Smooth muscle cell (in vitro differentiated cells): ENCODE data around the gene ENOX1. TPM values are rescaled to one million over a fixed set of nuclear protein-coding genes. Genes with fewer than 3 reads are reported as not detected.

Source experiments
- DNase-seq: peaks from one replicate; lab custom pipeline; 2025; ENCODE audit not compliant: unreplicated experiment; lab: John Stamatoyannopoulos, UW
- H2AFZ ChIP-seq: fragments of 200-600 bp; sonication (generic); 2 replicates; pipeline ENCODE4 v1.6.0; 2016; ENCODE audit warnings: antibody characterized with exemption, low read depth, mild to moderate bottlenecking
- H3F3A ChIP-seq: fragments of 200-600 bp; sonication (generic); 2 replicates; pipeline ENCODE4 v1.6.0; 2017; ENCODE audit warnings: antibody characterized with exemption, low read depth
- H3K27ac ChIP-seq: fragments of 200-600 bp; sonication (generic); 2 replicates; pipeline ENCODE4 v1.5.1; 2016; ENCODE audit warnings: low read depth, mild to moderate bottlenecking
- H3K27me3 ChIP-seq: fragments of 200-600 bp; sonication (generic); 2 replicates; pipeline ENCODE4 v1.6.1; 2016; ENCODE audit warnings: low read depth, mild to moderate bottlenecking
- H3K36me3 ChIP-seq: fragments of 200-600 bp; sonication (generic); 2 replicates; pipeline ENCODE4 v1.5.1; 2016; ENCODE audit warnings: low read depth
- H3K4me1 ChIP-seq: fragments of 200-600 bp; sonication (generic); 2 replicates; pipeline ENCODE4 v1.5.1; 2016; ENCODE audit warnings: low read depth
- H3K4me2 ChIP-seq: fragments of 200-600 bp; sonication (generic); 2 replicates; pipeline ENCODE4 v1.6.0; 2016; ENCODE audit warnings: mild to moderate bottlenecking
- H3K4me3 ChIP-seq: fragments of 200-600 bp; sonication (generic); 2 replicates; pipeline ENCODE4 v1.5.1; 2016; ENCODE audit warnings: mild to moderate bottlenecking
- H3K79me2 ChIP-seq: fragments of 200-600 bp; sonication (generic); 2 replicates; pipeline ENCODE4 v1.6.0; 2016; ENCODE audit warnings: low read depth, mild to moderate bottlenecking
- H3K9ac ChIP-seq: fragments of 200-600 bp; sonication (generic); 2 replicates; pipeline ENCODE4 v1.6.0; 2016; ENCODE audit warnings: low read depth
- H3K9me3 ChIP-seq: fragments of 200-600 bp; sonication (generic); replicated peaks from 2 replicates; pipeline ENCODE4 v1.5.1; 2016; ENCODE audit warnings: low read depth
- H4K20me1 ChIP-seq: fragments of 200-600 bp; sonication (generic); 2 replicates; pipeline ENCODE4 v1.6.0; 2016; ENCODE audit warnings: low read depth
- CTCF ChIP-seq: fragments of 200-600 bp; sonication (generic); IDR thresholded peaks from 2 replicates; pipeline ENCODE4 v1.5.1; 2017; ENCODE audit warnings: borderline replicate concordance, mild to moderate bottlenecking, antibody characterized with exemption; ENCODE audit not compliant: insufficient read depth, poor library complexity, severe bottlenecking
- WGBS: methylation state at CpG from one replicate; pipeline ENCODE4 v1.1.7; 2016; ENCODE audit warnings: low lambda C conversion rate; 5-methylcytosine and 5-hydroxymethylcytosine counted together
- polyA plus RNA-seq: library from polyadenylated mRNA; unstranded; fragments of >200 nt; fragmentation: Nextera tagmentation; extraction: Ambion mirVana; gene quantifications from 2 replicates; pipeline ENCODE4 v1.2.1, GENCODE V29; 2016
- total RNA-seq: library from RNA; depleted of rRNA; stranded (reverse); fragments of >200 nt; gene quantifications from 2 replicates; pipeline ENCODE4 v1.2.3, GENCODE V29; 2014

Gene ENOX1
- total and polyA plus RNA-seq, 2 experiments from 2014 or later = 1.9 to 2.6 TPM

- H3K79me2 ChIP-seq = no peaks in the 10 kb centered on the region
- peaks cover 7% of the 10 kb centered on the region for H3K9me3 ChIP-seq
- no peaks in the 10 kb centered on the region for H3K4me1 ChIP-seq
- no peaks in the 10 kb centered on the region for H3K27me3 ChIP-seq
- peaks cover 7% of the 10 kb centered on the region for H3K36me3 ChIP-seq
- no peak overlapping the region for H2AFZ ChIP-seq
- H3K27ac ChIP-seq = no peak overlapping the region
- H3K4me3 ChIP-seq = no peak overlapping the region
- no peak overlapping the region for H3K9ac ChIP-seq
- 82% methylated on average over 5 of the region's 5 CpGs for WGBS
- no peak for TF ChIP-seq CTCF
- H4K20me1 ChIP-seq = no peaks in the 10 kb centered on the region
- H3K4me2 ChIP-seq = no peak overlapping the region
- H3F3A ChIP-seq = no peaks in the 10 kb centered on the region
- DNase-seq = no peak
These were observed 403.1 kb downstream of the ENOX1 start for GRCh38 chr13:43383498-43384165.

GRCh38 chr13:43379738-43380137 is 407.0 kb downstream of the ENOX1 start:
- peaks cover 7% of the 10 kb centered on the region for H3K9me3 ChIP-seq
- H4K20me1 ChIP-seq = no peaks in the 10 kb centered on the region
- H3K4me3 ChIP-seq = no peak overlapping the region
- H3K27me3 ChIP-seq = no peaks in the 10 kb centered on the region
- 89% methylated on average over 1 of the region's 1 CpG for WGBS
- H3K4me1 ChIP-seq = no peaks in the 10 kb centered on the region
- no peak for DNase-seq
- peaks cover 4% of the 10 kb centered on the region for H3F3A ChIP-seq
- H3K27ac ChIP-seq = no peak overlapping the region
- no peak overlapping the region for H2AFZ ChIP-seq
- no peak overlapping the region for H3K4me2 ChIP-seq
- no peak overlapping the region for H3K9ac ChIP-seq
- peaks cover 7% of the 10 kb centered on the region for H3K36me3 ChIP-seq
- no peak for TF ChIP-seq CTCF
- no peaks in the 10 kb centered on the region for H3K79me2 ChIP-seq

- Histone ChIP-seq H3K9ac (no peak overlapping the region), H3K4me1 (no peaks in the 10 kb centered on the region), H3F3A (peaks cover 9% of the 10 kb centered on the region), H3K36me3 (peaks cover 7% of the 10 kb centered on the region), H3K27ac (no peak overlapping the region), H3K27me3 (no peaks in the 10 kb centered on the region), H3K9me3 (peaks cover 7% of the 10 kb centered on the region), H3K4me2 (no peak overlapping the region), H3K79me2 (no peaks in the 10 kb centered on the region), H4K20me1 (no peaks in the 10 kb centered on the region), H3K4me3 (no peak overlapping the region), H2AFZ (no peak overlapping the region)
- TF ChIP-seq CTCF = no peak
- DNase-seq = no peak
- 93% methylated on average over 1 of the region's 1 CpG for WGBS
These were observed 408.8 kb downstream of the ENOX1 start for GRCh38 chr13:43377973-43378372.

- no peaks in the 10 kb centered on the region for H3K4me1 ChIP-seq
- no peak overlapping the region for H3K27ac ChIP-seq
- H3K79me2 ChIP-seq = no peaks in the 10 kb centered on the region
- no peak for TF ChIP-seq CTCF
- H3K9ac ChIP-seq = no peak overlapping the region
- H3K4me3 ChIP-seq = no peak overlapping the region
- no peaks in the 10 kb centered on the region for H4K20me1 ChIP-seq
- H3K4me2 ChIP-seq = no peak overlapping the region
- H3F3A ChIP-seq = peaks cover 9% of the 10 kb centered on the region
- WGBS = 93% methylated on average over 3 of the region's 3 CpGs
- no peak for DNase-seq
- no peak overlapping the region for H2AFZ ChIP-seq
- H3K9me3 ChIP-seq = peaks cover 7% of the 10 kb centered on the region
- H3K27me3 ChIP-seq = no peaks in the 10 kb centered on the region
- H3K36me3 ChIP-seq = peaks cover 7% of the 10 kb centered on the region
These were observed 409.6 kb downstream of the ENOX1 start for GRCh38 chr13:43377149-43377548.
